Measurements from ENCODE around the gene CHST5. TPM values are rescaled to one million over a fixed set of nuclear protein-coding genes. Genes with fewer than 3 reads are reported as not detected.
A peak's percentile ranks its signal among the peaks of the same experiment; 100 is the strongest.
"Not testable (repeated sequence)": the region's sequence is repeated elsewhere in the genome, so short reads cannot be mapped to it uniquely, and the experiment has no call there.

Gene CHST5
- total RNA-seq, 1 donor from 2014 or later, result 0.12 TPM

DNA sequence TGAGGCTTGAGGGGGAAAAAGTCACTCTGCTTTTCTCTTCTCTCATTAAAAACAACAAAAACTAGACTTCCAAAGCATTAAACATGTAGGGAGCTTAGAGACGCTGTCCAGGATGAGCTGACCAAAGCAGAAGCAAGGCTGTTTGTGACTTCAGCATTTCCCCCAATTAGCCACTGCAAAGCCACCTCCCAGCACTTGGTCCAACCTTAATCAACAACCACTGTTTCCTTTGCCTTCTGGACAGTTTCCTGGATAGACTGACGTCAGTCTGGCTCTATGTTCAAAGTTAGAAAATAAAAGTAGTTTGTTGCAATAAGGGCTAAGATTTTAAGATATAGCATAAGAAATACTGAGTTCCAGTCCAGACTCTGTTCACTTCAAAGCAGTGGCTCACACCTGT lies 17.0 kb upstream of the CHST5 start:
- DNase-seq (ENCODE audit: extremely low read depth, low read depth, low spot score), result no peak

DNA sequence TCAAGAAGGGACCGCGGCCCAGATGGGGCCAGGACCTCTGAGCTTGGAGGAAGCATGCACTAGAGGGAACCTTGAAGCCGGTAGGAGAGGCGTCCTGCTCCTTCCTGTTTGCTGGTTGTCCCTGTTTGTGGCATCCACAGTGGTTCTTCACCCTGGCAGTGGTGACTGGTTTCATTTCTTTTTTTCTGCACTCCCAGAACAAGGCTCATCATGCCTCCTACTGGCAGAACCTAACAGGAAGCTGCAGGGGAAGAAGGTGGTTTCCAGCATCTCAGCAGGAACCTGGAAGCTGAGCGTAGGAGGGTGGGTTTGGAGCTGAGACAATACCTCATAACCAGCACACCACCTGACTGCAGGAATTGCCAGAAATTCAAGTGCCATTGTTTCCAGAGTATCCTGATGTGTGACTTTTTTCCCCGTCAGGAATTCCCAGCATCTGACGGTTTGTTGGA lies 14.3 kb upstream of the CHST5 start:
- peak; percentile 80 for DNase-seq (ENCODE audit: extremely low read depth, low read depth, low spot score)

DNA sequence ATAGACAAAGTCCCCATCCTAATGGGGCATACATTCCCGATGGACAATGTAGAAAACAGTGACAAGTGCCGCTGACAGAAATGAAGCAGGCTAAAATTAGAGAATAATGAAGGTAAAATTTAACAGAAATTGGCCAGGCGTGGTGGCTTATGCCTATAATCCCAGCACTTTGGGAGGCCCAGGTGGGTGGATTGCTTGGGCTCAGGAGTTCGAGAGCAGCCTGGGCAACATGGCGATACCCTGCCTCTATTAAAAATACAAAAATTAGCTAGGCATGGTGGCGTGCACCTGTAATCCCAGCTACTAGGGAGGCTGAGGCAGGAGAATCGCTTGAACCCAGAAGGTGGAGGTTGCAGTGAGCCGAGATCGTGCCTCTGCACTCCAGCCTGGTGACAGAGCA lies 12.5 kb upstream of the CHST5 start:
- DNase-seq (ENCODE audit: extremely low read depth, low read depth, low spot score), result not testable (repeated sequence)

DNA sequence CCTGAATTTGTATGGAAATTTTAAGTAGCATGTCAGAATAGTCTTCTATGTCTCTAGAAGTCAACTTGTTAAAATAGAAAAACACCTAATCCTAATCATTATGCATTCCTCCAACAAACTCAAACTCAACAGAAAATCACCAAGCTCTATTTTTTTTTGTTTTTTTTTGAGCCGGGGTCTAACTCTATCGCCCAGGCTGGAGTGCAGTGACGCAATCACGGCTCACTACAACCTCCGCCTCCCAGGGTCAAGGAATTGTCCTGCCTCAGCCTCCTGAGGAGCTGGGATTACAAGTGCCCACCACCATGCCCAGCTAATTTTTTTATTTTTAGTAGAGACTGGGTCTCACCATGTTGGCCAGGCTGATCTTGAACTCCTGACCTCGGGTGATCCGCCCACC lies 10.4 kb upstream of the CHST5 start:
- DNase-seq (ENCODE audit: extremely low read depth, low read depth, low spot score), result no peak

DNA sequence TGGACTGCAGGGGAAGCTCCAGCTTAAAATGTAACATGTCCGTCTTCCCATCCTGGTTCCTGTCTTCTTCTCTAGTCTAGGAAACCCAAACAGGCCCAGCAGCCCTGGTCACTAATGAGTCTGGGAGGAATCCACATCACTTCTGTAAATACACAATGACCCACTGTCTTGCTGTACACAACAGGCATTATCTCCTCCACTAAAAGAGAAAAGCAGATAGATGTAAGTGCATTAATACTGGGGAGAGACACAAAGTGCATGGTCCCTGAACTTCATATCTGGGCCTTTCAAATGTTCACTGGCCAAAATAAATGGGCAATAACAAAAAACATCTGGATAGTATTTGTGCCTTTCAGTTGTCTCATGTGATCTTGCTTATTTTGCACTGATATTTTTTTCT lies 10.0 kb upstream of the CHST5 start:
- not testable (repeated sequence) for DNase-seq (ENCODE audit: extremely low read depth, low read depth, low spot score)

DNA sequence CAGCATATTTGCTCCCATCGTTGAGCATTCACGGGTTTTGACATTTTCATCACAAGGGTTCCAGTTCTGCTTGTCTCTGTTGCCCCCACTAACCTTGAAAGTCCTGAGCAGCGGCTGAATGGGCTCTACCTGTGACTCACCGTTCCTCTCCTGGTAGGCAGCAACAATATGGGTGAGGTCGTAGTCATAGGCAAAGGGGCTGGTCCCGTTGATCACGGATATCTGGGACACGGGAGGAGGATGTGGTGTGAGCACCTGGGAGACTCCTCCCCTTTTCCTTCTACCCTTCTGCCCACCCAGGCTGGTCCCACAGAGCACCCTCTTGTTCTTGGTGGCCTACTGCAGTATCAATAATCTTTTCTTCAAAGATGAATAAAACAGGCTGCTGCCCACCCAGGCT lies 6.6 kb upstream of the CHST5 start:
- DNase-seq (ENCODE audit: extremely low read depth, low read depth, low spot score), result not testable (repeated sequence)

DNA sequence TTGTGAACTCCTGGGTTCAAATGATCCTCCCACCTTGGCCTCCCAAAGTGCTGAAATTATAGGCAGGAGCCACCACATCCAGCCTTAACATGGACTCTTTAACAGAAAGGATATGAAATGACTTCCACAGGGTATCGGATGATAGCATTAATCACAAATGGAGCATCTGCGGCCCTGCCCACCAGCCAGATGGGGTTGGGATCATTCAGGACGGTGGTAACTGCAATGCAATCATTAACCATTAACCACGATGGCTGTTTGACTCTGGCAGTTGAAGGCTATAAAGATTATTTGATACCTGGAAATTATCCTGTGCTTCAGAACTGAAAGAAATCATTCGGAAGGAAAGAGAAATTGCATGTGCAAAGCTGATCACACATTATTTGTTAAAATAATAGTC lies 5.3 kb upstream of the CHST5 start:
- DNase-seq (ENCODE audit: extremely low read depth, low read depth, low spot score), result no peak

DNA sequence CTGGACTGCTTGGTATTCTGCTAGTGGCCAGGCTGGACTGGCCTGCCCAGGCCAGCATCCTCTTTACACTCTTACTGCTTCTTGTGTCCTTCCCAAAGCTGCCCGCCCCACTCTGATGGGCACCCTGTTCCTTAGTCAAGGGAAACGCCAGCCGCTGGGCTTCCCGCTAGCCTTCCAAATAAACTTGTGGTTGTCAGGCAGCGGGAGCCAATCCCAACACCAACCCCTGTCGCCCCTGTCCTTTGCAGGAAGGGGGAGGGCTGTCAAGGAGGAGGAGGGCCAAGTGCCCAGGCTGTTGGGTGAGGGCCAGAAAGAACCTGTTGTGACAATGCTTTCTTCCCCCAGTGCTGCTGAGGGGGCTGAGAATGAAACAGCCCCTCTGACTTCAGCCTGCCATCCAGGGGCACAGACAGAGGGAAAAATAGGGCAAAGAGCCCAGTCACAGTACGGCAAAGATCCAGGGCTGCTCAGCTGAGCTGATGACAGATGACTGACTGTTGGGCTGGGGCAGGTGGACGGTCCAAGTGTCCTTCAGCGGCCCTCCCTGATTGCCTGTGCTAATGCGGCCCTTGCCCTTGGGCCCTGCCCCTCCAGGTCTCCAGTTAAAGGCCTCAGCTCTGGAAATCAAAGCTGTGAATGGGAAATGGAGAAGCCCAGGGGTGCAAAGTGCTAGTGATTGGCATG lies 3.1 kb upstream of the CHST5 start:
- not testable (repeated sequence) for DNase-seq (ENCODE audit: extremely low read depth, low read depth, low spot score)

DNA sequence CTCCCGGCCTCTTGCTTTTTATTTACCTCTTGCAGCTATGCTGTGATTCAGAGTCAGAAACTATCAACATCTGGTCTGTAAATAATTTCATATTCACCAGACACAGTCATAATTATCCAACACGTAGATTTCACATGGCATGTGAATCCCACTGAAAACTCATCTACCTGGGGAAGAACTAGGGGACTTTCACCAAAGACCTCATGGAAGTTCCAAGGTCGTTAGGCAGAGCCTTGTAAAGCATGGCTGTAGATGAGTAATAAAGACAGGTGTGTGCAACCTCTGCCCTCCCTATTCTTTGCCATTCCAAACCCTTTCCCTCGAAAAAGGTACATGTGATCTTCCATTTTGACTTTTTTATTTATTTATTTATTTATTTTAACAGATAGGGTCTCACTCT lies 1.9 kb upstream of the CHST5 start:
- DNase-seq (ENCODE audit: extremely low read depth, low read depth, low spot score), result no peak

DNA sequence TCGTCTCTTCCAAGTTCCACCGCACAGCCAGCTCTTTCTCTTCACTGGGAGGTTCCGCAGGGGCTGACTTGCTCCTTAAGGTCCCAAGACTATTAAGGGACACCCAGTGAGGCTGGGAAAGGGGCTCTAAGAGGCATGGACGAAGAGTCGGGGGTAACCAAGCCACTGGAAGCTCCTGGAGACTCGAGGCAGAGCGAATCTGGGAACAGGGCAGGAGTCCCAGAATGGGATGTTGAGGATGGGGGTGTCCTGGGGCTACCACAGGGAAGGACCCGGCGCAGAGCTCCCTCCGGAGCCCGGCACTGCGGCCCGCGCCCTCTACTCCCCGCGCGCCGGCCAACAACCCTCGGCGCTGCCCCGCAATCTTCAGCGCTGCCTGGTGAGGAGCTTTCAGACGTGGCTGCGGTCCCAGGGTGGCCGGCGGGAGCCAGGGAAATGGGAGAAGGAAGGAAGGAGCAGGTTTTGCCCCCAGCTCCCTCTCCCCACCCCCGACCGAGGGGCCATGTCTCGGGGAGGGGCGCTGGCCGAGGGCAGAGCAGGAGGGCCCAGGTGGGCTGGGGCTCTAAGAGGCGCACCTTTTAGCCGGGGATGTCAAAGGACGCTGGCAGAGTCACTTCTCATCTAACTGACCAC lies 581 bp downstream of the CHST5 start:
- DNase-seq (ENCODE audit: extremely low read depth, low read depth, low spot score), result no peak

DNA sequence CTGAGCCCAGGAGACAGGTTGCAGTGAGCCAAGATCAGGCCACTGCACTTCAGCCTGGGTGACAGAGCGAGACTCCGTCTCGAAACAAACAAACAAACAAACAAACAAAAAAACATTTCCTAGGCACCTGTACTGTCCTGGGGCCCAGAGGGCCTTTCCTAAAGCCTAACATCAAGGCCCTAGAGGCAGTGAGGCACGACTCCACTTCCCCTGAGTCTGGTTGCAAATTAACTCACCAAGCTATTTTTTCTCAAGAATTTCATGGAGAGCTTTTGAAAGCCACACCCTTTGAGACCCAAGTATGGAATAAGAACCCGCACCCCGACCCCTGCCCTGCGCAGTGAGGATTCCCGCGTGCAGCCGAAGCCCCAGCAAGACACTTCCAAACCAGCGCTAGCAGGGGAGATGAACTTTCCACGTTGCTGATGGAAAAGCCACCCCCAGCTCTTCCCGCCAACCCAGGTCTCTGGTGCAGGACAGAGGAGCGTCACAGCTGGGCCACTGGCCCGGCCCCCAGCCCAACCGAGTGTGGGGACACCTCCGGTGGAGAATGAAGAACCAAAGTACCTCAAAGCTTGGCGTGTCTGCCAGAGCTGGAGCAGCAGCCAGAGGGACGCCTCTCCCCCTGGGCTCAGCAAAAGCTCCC lies 1.2 kb downstream of the CHST5 start:
- DNase-seq (ENCODE audit: extremely low read depth, low read depth, low spot score), result no peak

DNA sequence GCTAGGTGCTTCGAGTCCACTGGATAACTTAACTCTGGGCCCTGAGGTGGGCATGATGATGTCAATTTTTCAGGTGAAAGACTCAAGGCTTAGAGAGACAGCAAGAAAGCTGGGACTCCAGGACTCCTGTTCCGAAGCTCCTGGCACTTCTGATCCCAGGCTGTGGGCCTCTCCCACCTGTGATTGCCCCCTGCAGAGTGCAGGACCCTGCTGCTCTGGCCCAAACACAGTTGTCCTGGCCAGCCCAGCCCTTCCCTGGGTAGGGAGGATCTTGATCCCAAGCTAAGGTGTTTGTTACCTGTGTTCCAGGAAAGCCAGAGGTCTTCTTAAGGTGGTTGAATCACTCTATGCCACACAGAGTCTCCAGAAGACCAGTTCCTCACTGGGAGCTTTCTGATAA lies 3.1 kb downstream of the CHST5 start:
- DNase-seq (ENCODE audit: extremely low read depth, low read depth, low spot score), result no peak

DNA sequence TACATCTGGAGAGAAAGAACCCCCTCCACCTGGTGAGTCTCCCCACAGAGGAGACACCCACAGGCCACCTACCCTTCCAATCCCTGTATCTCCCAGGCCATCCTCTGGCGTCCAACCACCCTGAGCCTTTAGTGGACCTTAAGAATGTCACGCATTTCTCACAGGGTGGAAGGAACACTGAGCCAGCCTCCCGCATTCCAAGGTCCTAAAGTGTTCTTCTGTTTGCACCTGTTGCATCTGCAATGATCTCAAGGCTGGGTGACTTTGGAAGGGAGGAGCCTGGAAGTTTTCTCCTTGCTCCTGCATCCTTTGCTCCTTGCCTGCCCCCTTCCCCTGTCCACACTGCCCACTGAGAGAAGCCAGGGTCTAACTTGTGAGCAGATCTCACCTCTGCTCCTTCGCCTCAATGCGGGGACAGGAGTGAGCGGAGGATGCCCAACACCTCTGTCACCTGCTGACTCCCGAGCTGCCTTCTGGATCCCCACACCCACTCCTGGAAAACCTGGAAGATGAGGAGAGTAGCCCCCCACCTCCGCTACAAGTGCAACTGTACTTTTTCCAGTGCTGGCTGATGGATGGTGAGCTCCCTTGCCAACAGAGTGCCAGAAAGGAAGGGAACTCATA lies 3.7 kb downstream of the CHST5 start:
- DNase-seq (ENCODE audit: extremely low read depth, low read depth, low spot score), result no peak

DNA sequence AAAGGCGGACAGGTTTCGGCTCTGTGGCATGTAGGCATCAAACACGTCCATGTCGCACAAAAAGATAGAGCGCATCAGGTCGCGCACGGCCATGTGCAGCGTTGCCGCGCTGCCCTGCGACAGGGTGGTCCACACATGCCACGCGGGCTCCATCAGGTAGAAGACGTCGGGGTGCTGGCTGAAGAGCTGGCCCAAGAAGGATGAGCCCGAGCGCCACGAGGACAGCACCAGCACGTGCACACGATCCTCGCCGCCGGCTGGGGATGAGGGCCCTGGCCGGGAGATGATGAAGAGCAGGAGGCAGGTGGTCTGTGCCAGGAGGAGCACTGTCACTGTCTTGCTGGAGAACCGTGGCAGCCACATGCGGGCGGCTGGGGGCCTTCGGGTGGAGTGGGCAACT lies 5.9 kb downstream of the CHST5 start:
- DNase-seq (ENCODE audit: extremely low read depth, low read depth, low spot score), result no peak

DNA sequence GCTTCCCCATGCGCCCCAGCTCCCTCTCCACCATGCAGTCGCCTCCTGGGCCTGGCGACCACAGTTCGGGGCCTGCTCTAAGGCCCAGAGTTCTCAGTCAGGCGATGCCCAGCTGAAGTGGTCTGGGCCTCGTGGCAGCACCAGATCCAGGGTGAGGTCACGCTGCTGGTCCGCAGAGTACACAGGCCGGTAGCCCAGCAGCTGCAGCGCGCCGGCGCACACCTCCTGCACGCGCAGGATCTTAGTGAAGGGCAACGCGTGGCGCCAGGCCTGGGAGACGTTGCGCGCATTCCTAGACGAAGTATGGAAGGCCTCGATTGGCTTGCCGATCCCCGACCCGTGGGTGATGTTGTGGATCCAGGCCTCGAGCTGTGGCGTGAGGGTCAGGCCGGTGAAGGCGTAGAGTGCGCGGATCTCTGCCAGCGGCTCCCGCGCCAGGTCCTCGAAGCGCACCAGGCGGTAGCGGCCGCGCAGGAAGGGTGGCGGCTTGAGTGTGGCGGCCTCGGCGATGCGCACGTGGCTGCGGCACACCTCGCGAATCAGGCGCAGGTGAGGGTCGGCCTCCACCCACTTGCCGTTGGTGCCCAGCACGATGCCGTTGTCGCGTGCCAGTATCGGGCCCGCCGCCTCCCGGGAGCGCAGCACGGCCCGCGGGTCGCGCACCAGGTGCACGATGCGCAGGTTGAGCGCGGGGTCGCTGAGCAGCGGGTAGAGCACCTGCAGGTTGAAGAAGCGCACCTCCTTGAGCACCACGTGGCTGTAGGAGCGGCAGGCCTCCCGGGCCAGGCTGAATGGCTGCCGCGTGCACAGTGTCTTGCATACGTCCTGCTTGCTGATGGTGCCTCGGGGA lies 6.6 kb downstream of the CHST5 start:
- DNase-seq (ENCODE audit: extremely low read depth, low read depth, low spot score), result no peak

DNA sequence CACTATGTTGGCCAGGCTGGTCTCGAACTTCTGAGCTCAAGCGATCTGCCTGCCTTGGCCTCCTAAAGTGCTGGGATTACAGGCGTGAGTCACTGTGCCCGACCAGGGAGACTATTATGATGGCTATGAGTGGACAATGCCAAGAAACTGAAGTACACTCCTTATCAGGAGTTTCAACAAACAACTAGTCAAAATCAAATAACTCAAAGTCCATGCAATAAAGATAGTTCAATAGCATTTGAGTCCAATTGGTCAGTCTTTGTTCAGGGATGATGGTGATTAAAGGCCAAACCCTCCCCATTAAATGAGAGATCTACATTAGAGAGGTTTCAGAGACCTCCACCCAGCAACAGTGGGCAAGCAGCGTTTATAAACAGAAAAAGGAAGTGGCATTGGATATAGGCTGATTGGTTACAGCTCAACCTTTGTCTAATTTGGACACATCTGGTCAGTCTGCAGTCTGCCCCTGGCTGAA lies 8.0 kb downstream of the CHST5 start:
- no peak for DNase-seq (ENCODE audit: extremely low read depth, low read depth, low spot score)

DNA sequence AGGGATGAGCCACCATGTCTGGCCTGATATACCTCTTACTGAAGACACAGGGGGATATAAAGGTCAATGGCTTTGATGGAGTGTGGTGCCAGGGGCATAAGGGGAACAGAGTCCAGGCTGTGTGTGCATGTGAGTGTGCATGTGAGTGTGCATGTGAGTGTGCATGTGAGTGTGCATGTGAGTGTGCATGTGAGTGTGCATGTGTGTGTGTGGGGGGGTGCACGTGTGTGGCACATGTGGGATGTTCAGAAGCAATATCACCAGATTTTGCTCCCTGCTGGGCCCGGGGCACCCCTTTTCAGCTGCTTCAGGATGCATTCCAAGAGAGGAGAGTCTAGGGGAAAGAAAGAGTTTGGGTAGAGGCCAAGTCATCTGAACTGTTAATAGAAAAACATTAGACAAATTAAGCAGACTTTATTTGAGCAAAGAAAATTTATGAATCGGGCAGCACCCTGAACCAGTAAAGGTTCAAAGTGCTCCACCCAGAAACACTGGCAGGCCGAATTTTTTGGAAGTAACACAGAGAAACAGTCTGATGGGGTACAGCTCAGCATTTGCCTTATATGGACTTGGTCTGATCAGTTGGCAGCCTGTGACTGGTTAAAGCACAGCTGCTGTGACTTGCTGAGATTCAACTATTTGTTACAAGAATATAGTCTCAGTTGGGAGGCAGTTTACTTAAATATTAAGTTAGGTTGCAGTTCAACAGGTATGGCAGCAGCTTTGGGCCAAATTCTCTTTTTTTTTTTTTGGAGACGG lies 9.7 kb downstream of the CHST5 start:
- no peak for DNase-seq (ENCODE audit: extremely low read depth, low read depth, low spot score)

DNA sequence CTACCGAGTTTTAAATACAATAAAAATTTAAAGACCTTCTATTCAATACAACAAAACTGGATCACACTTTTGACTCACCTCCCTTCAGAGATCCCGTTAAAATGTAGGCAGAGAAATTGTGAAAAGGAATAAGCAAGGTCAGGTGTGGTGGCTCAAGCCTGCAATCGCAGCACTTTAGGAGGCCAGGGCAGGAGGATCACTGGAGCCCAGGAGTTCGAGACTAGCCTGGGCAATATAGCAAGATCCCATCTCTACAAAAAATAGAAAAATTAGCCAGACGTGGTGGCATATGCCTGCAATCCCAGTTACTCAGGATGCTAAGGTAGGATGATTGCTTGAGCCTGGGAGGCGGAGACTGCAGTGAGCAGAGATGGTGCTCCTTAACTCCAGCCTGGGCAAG lies 16.7 kb downstream of the CHST5 start:
- DNase-seq (ENCODE audit: extremely low read depth, low read depth, low spot score), result no peak

DNA sequence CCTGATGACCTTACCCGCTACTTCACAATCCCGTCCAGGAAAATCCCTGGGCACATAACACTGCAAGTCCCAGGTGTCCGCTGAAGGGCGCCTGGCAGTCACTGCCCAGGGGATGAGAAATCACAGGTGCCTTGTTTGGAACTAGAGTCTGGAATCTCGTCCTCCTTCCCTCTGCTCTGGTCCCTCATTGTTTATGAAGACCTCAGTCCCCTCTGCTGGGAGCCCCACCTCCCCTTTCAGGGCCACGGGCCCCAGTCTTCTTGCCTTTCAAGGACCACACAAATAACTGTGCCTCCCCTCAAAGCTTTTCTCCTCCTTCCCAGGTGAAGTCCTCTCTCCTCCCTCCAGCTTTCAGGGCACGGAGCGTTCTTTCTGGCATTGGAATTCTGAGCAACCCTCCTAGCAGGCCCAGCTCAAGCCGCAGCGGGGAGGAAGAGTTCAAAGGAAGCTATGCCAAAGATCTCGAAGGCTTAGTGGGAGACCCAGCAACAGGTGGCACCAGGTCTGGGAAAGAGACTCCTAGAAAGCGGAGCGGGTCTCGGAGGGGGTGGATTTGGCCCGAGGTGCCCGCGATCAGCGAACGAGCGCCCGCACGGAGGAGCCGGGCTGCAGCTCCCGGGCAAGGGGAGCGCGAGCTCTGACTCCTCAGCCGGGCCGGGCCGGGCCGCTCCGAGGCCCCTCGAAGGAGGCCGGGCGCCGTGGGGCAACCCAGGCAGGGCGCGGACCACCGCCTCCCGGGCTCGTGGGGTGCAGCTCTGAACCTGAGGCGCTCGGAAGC lies 19.5 kb downstream of the CHST5 start:
- not testable (repeated sequence) for DNase-seq (ENCODE audit: extremely low read depth, low read depth, low spot score)

Measured in glomerular endothelial cell (primary cell).